Endometrium (tissue), 2 donors: Measurements from ENCODE around the gene RNU11.
"Not testable (repeated sequence)": the region's sequence is repeated elsewhere in the genome, so short reads cannot be mapped to it uniquely, and the experiment has no call there.

Source experiments
- FAIRE-seq: peaks from 2 replicates; lab custom pipeline; 2012; peaks lifted over from hg19 to GRCh38; lab: Jason Lieb, UNC
- donor health status: control.
- donor health status: control.

The RNU11 gene

DNA sequence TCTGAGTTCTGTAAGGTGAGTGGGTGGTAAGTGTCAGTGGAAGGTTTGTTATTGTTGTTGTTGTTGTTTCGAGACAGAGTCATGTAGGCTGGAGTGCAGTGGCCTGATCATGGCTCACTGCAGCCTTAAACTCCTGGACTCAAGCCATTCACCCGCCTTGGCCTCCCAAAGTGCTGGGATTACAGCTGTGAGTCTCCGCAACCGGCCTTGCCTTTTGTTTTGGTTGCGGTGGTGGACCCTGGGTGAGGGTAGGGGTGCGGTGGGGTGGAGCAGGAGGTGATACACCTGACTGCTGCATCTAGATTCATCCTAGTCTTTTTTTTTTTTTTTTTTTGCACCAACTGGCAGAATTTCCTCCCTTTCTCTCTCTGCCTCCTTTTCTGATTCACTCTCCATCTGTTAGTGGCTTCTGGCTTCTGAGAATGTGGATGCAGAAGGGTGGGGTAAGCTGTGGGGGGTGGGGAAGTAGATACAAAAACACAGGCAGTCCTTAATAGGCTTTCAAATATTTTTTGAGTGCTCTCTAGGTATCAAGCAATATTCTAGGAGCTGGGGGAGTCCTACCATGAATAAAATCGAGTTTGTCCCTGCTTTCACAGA is 15.6 kb downstream of the RNU11 start:
- FAIRE-seq, result no peak

DNA sequence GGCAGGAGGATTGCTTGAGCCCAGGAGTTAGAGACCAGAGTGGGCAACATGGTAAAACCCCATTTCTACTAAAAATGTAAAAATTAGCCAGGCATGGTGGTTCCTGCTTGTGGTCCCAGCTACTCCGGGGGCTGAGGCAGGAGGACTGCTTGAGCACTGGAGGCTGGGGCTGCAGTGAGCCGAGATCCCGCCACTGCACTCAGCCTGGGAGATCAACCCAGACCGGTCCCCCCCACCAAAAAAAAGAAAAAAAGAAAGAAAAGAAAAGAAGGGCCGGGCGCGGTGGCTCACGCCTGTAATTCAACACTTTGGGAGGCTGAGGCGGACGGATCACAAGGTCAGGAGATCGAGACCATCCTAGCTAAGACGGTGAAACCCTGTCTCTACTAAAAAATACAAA is 18.4 kb downstream of the RNU11 start:
- FAIRE-seq, result no peak

DNA sequence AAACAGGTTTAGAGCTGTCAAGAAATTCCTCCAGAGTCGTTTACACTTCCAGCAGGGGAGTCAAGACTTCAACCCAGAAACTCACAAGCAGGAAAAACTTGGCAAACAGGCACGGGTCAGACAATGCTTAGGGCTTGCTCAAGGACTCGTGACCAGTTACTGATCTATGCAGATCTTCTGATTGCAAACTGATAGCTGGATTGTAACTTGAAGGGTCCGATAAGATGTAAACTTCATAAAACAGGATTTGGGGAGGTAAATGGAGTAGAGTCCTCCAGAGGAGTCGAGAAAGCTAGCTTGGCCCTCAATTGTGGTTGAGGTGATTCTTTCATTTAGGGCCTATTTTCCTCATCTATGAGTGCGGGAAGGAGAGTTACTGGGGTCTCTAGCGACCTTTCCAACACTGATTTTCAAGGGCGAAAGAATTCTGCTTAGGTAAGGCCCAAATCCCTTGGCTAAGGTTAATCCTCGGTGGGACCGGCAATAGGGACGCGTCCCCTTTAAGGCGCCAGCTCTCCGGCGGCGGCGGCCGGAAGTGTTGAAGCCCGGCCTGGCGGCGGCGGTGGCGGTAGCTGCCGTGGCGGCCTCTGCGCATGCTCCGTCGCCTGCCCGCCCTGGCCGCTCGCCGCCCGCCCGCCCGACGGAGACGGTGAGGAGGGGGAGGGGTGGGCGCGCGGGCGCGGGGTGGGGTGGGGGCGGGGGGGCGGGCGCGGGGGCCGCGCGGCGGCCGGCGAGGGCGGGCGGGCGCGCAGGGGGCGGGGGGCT is 20.0 kb downstream of the RNU11 start, which contains the start of gene GMEB1:
GMEB1 (plus strand) TSS at position 594 of the 765 bp plus-strand sequence. CDS start 14,829 bp downstream, outside the sequence.
- FAIRE-seq, result no peak

DNA sequence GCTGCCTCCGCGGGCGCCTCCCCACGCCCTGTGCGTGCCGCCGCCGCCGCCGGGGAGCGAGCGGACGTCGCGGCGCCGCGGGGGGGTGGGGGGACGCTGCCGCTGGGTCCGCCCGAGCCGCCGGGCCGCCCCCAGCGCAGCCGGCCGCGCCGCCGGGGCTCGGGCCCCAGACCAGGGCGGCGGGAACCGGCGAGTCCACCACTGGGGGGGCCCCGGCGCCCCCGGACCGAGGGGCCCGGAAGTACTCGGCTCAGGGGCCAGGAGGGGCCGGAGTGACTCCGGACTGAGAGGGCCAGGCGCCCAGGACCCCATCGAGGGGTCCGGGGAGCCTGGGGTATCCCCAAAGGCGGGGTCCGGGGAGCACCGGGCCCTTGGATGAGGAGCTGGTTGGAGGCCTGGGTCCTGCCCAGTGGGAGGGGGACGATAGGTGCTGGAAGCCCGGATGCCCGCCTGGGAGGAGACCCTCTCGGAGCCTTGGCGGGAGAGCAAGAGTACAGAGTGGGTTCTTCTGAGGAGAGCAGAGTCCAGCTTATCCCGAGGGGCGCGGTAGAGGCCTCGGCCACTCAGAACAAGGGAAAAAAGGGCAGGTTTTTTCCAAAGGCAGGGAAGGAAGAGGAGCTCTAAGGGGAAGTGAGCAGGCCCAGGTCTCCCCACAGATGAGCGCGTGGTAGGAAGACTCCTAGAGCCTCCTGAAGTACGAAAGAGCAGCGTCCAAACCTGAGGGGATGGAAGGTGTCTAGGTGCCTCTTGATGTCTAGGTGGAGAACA is 20.7 kb downstream of the RNU11 start:
- FAIRE-seq, result no peak

DNA sequence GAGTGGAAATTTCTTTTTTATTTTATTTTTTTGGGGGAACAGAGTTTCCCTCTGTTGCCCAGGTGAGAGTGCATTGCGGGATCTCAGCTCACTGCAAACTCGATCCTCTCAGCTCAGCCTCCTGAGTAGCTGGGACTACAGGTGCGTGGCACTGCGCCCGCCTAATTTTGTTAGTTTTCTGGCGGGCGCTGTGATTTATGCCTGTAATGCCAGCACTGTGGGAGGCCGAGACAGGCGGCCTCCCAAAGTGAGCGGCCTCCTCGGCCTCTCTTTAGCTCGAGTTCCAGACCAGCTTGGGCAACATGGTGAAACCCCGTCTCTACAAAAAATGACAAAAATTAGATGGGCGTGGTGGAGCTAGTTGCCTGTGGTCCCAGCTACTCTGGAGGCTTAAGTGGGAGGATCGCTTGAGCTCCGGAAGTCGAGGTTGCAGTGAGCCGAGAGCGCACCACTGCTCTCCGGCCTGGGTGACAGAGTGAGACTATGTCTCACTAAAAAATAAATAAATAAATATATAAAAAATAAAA is 22.9 kb downstream of the RNU11 start:
- FAIRE-seq, result no peak

DNA sequence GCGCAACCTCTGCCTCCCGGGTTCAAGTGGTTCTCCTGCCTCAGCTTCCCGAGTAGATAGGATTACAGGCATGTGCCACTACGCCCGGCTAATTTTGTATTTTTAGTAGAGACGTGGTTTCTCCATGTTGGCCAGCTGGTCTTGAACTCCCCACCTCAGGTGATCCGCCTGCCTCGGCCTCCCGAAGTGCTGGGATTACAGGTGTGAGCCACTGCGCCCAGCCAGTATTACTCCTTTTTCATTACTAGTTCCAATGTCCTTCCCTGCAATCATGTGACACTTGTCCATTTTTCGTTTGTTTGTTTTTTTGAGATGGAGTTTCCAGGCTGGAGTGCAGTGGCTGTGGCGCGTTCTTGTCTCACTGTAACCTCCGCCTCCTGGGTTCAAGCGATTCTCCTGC is 24.6 kb downstream of the RNU11 start:
- FAIRE-seq, result not testable (repeated sequence)

DNA sequence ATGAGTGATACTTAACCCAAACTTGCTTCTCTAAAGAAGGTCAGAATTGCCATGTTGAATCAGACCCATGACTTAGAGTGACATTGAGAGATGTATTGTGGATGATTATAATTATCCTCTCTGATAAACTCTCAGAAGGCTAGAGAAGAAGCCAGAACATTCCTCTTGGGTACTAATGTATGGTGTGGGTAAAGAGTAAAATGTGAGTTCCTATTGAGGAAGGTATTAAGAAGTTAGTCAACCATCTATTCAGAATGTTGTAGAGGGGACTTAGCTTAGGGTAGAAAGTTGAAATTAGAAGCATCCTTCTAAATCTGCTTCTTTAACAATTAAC is 27.5 kb downstream of the RNU11 start:
- FAIRE-seq, result no peak

DNA sequence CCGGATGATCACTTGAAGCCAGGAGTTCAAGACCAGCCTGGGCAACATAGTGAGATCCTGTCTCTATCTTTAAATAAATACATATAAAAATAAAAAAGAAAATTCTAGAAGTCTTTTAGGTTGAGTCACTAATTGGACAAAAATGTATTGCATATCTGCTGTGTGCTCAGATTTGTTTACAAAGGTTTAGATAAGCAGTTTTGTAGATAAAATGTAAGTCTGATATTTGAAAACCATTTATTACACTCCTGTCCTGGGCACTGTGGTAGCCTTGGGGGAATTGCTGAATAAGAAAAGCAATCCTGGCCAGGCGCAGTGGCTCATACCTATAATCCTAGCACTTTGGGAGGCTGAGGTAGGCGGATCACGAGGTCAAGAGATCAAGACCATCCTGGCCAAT is 31.8 kb downstream of the RNU11 start:
- FAIRE-seq, result no peak

DNA sequence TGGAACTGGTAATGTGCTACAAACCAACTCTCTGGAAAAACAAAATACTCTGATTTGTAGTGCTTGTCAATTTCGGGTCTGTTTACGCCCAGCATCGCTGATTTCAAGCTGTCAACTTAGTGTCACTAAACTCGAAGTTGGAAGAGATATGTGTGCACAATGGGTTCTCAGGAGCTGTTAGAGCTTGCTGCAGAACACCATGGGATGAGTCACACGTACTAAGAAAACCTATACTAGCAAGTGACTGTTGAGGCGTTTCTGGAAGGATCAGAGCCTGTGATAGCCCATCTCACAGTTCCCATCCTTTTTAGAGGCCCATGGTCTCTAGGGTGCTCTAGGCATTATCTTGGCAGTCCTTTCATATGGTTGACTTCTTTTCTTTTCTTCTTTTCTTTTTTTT is 34.4 kb downstream of the RNU11 start:
- FAIRE-seq, result no peak

DNA sequence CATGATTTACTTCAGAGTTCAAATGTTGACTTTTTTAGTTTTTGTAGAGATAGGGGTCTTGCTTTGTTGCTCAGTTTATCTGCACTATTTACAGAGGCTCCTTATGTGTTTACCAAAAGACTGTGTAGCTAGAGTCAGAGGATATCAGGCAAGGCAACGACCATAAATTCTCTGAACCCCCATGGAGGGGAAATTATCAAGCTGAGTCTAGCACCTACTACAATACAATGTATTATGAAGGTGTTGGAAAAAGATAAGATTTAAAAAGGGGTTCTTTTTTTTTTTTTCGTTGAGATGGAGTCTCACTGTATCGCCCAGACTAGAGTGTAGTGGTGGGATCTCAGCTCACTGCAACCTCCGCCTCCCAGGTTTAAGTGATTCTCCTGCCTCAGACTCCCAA is 36.5 kb downstream of the RNU11 start:
- FAIRE-seq, result no peak

DNA sequence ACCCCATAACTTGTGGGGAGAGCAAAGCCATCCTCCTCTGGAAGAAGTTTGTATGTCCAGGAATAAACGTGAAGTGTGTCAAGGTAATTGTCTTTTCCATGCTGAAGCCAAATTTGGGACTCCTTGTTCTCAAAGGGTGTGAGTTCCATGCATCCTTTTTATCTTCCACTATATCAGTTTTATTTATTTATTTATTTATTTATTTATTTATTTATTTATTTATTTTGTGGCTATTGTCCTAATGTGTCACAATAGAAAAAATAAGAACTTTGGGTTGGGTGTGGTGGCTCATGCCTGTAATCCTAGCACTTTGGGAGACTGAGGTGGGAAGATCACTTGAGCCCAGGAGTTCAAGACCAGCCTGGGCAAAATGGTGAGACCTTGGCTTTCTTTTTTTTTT is 43.2 kb downstream of the RNU11 start:
- FAIRE-seq, result not testable (repeated sequence)
